GM12891 (cell line): ENCODE results near the gene SLC2A2.

ENCODE experiments used
- POLR2A ChIP-seq: IDR thresholded peaks from 2 replicates; pipeline ENCODE4 v1.6.1; 2011; ENCODE audit warnings: low read depth, low read length, control low read depth
- POLR2AphosphoS5 ChIP-seq: IDR thresholded peaks from 2 replicates; pipeline ENCODE4 v1.6.1; 2011; ENCODE audit warnings: low read depth, low read length, control low read depth
- POU2F2 ChIP-seq: IDR thresholded peaks from 2 replicates; pipeline ENCODE4 v1.6.1; 2011; ENCODE audit warnings: low read depth, mild to moderate bottlenecking, control low read depth, low read length, moderate library complexity
- SPI1 ChIP-seq: IDR thresholded peaks from 2 replicates; pipeline ENCODE4 v1.6.1; 2011; ENCODE audit warnings: low read depth, low read length, control low read depth
- TAF1 ChIP-seq: IDR thresholded peaks from 2 replicates; pipeline ENCODE4 v1.6.1; 2011; ENCODE audit warnings: low read depth, low read length, control low read depth

GRCh38 chr3:171058873-171059603, 32.5 kb upstream of the SLC2A2 start:
- TF ChIP-seq POLR2A (no peak), POLR2AphosphoS5 (no peak), TAF1 (no peak), SPI1 (no peak), POU2F2 (no peak)
